GM18858 (cell line): ENCODE results near the gene B3GNT4.
"Not testable (repeated sequence)": the region's sequence is repeated elsewhere in the genome, so short reads cannot be mapped to it uniquely, and the experiment has no call there.

Source experiments
- ATAC-seq: cut with Tn5 transposase; IDR thresholded peaks from one replicate; pipeline ENCODE4 v1.9.1; 2021; ENCODE audit not compliant: unreplicated experiment

The B3GNT4 gene

GRCh38 chr12:122187466-122187865, 16.0 kb upstream of the B3GNT4 start:
- ATAC-seq: no peak

DNA sequence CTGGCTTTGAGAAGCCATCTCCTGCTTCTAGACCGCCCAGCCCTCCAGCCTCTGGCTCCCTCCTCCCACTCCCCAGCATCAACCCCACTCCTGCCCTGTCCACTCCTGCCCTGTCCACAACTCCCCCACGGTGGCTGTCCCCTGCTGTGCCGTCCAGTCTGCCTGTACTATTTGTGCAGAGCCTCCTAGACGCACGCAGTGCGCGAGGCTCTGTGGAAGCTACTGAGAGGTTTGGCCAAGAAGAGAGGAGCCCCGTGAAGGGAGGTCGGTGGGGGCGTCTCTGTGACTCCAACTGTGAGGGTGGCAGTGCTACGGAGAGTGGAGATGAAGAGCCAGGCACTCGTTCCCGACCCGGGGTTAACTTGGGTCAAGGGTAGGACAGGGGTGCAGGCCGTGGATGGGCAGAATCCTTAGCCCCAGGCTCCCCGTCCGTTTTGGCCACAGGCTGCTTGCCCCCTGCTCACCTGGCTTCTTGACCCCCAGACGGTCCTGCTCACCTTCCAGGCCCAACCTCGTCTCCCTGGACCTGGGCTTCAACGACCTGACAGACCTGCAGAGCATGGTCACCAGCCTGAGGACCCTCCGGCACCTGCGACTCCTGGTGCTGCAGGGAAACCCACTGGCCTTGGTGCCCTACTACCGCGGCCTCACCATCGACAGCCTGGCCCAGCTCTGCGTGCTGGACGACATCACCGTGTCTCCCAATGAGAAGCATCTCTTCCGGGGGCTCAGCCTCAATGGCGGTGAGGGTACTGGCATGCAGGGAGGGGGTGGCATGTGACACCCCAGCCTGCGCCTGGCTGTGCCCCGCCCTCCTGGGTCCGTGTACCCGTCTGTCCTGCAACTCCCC, 13.7 kb upstream of the B3GNT4 start:
- ATAC-seq: no peak

DNA sequence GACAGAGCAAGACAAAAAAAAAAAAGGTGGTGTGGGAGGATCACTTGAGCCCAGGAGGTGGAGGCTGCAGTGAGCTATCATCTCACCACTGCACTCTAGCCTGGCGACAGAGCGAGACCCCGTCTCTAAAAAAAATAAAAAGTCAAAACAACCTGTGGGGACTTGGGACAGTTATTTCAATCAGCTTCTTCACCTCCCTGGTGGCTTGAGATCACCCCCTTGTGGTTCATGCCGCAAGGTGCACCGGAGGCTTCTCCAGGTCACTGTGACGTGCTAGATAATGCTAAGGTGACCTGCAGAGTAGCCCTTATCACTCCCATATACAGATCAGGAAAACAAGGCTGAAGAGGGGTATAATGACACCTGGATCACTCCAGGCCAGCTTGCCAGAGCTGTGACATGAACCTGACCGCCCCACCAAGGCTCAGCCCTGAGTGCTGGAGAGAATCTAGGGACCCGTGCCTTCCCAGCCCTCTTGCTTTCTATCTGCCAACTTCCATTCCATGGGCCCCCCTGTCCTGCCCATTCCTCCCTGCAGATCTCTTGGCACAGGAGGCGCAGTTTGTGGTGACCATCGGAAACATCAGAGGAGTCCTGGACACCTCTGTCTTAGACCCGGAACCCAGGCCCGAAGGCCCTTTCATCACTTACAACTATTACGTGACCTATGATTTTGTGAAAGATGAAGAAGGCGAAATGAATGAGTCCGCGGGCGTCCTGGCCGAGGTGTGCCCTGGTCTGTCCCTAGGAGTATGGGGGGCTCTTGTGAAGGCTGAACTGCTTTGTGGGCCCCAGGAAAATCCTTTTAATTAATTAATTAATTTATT, 12.5 kb upstream of the B3GNT4 start:
- no peak for ATAC-seq

GRCh38 chr12:122192441-122192840, 11.1 kb upstream of the B3GNT4 start:
- no peak for ATAC-seq

- ATAC-seq: no peak
Measured at GRCh38 chr12:122194804-122195203, 8.7 kb upstream of the B3GNT4 start.

GRCh38 chr12:122195405-122195804, 8.1 kb upstream of the B3GNT4 start:
- ATAC-seq: no peak

DNA sequence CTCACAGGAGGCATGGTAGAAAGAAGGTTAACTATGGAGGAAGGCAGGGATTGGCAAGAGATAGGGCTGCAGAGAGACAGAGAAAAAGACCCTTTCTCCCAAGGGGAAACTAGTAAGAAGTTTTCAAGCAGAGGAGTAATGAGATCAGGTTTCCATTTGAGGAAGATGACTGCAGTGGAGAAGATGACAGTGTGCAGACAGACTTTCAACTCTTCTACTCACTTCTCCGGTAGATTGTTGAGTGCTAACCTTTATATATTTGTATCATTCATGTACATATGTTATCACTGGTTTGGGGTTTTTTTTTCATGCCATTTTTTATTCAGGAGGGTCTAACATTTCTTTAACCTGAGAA, 5.9 kb upstream of the B3GNT4 start:
- no peak for ATAC-seq

- no peak for ATAC-seq
Measured at GRCh38 chr12:122199484-122200355, 3.8 kb upstream of the B3GNT4 start.

GRCh38 chr12:122200541-122201175, 2.9 kb upstream of the B3GNT4 start:
- ATAC-seq: no peak

DNA sequence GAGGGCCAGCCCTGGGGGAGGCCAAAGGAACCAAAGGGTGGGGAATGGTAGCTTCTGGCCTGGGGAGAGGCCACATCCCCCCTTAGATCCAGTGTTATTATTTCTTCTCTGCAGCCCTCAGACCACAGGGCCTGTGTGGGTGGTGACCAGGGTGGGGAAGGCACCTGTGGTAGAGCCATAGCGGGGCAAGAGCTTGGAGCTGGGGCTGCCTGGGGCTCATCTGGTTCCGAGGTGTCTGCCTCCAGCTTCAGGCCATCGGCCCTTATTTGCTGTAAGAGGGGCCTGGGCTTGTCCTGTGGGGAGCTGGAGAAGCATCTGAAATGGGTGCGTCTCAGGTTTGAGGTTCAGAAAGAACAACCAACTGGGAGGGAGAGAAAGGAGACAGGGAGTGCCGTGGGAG, 2.1 kb upstream of the B3GNT4 start:
- no peak for ATAC-seq

DNA sequence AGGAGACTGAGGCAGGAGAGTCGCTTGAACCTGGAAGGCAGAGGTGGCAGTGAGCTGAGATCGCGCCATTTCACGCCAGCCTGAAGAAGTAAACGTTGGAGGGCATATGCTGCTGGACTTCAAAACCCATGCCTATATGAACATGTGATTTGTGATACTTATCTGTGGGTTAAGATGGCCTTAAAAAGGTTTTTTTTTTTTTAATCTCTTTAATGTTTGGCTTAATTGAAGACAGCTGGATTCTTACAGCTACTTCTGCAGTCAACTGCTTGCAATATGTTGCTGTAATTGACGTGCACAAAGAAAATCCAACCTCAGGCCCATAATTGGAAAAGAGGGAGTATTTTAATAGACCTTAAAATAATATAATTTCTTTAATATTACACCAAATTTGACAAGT, 1.5 kb upstream of the B3GNT4 start:
- ATAC-seq: no peak

DNA sequence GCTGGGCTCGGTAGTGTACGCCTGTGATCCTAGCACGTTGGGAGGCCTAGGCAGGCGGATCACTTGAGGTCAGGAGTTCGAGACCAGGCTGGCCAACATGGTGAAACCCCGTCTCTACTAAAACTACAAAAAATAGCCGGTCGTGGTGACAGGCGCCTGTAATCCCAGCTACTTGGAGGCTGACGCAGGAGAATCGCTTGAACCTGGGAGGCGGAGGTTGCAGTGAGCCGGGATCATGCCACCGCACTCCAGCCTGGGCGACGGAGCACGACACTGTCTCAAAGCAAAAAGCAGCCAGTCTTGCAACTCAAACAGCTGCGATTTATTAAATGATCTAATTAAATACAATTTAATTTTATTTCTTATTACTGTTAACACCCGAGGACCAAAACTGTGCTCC, 698 bp upstream of the B3GNT4 start:
- ATAC-seq: not testable (repeated sequence)

DNA sequence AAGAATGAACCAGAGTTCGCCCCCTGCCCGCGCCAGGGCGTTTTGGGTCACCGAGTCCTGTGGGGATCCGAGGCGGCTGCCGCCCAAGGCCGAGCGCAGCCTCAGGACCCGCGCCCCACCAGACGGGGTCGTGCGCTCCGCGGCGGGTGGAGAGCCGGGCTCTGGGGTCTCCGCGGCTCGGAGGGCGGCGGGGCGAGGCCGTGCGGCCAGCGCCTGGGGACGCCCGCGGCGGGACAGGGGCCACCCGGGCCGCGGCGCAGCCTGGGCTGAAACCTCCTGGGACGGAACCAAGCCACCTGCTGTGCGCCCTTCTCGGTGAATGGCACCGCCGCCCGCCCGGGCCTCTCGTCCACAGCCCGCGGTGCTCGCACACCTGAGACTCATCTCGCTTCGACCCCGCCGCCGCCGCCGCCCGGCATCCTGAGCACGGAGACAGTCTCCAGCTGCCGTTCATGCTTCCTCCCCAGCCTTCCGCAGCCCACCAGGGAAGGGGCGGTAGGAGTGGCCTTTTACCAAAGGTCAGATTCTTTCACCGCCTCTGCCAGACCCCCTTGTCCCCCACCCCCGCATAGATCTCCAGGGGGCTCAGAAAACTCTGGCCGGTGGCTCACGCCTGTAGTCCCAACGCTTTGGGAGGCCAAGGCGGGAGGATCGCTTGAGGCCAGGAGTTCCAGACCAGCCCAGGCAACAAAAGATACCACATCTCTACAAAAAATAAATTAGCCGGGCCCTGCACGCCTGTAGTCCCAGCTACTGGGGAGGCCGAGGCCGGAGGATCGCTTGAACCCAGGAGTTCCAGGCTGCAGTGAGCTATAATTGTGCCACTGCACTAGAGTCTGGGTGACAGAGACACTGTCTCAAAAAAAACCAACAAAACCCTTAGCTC, 901 bp downstream of the B3GNT4 start:
- ATAC-seq: no peak

- ATAC-seq: no peak
Measured at GRCh38 chr12:122205053-122205925, 1.8 kb downstream of the B3GNT4 start.

GRCh38 chr12:122206111-122206881, 2.8 kb downstream of the B3GNT4 start:
- ATAC-seq: no peak

- ATAC-seq: no peak
Measured at GRCh38 chr12:122206976-122207375, 3.5 kb downstream of the B3GNT4 start.

DNA sequence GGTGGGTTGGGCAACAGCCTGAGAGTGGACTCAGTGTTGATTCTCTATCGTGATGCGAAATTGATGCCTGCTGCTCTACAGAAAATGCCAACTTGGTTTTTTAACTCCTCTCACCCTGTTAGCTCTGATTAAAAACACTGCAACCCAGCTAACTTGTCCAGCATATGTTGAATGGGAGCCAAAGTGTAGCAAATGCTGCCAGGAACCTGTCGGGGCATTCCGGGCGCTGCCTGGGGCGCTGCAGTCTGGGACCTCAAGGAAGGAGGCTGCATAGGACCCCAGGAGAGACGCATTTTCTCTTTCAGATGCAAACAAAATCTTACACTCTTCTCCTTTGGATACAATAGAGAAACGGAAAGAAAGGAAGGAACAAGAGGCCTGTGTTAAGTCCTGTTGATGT, 3.9 kb downstream of the B3GNT4 start:
- no peak for ATAC-seq
